Measurements from ENCODE around the gene ZSWIM5. TPM values are rescaled to one million over a fixed set of nuclear protein-coding genes. Genes with fewer than 3 reads are reported as not detected.
"Not testable (repeated sequence)": the region's sequence is repeated elsewhere in the genome, so short reads cannot be mapped to it uniquely, and the experiment has no call there.

ZSWIM5 gene
- total RNA-seq, 2 experiments from 2014 or later: 0.50 TPM

- no peaks in the 10 kb centered on the region for H3K9me3 Mint-ChIP-seq (ENCODE audit: insufficient read depth)
- H3K4me1 Mint-ChIP-seq (ENCODE audit: low read depth): no peaks in the 10 kb centered on the region
- H3K4me3 Mint-ChIP-seq: no peak overlapping the region
- H3K36me3 Mint-ChIP-seq (ENCODE audit: low read depth): no peaks in the 10 kb centered on the region
- ATAC-seq (no peak), DNase-seq (no peak)
- POLR2A ChIA-PET: no interaction called here
- H3K27ac Mint-ChIP-seq: no peak overlapping the region
- H3K27me3 Mint-ChIP-seq (ENCODE audit: low read depth): peaks cover 3% of the 10 kb centered on the region
- CTCF ChIA-PET: no interaction called here
Measured at GRCh38 chr1:45122724-45123123, 83.7 kb downstream of the ZSWIM5 start.

GRCh38 chr1:45117766-45118165 is 88.6 kb downstream of the ZSWIM5 start:
- ChIA-PET CTCF (no interaction called here), POLR2A (no interaction called here)
- Mint-ChIP-seq H3K27ac (no peak overlapping the region), H3K36me3 (ENCODE audit: low read depth) (no peaks in the 10 kb centered on the region), H3K4me1 (ENCODE audit: low read depth) (peaks cover 8% of the 10 kb centered on the region), H3K4me3 (no peak overlapping the region), H3K27me3 (ENCODE audit: low read depth) (no peaks in the 10 kb centered on the region), H3K9me3 (ENCODE audit: insufficient read depth) (no peaks in the 10 kb centered on the region)
- DNase-seq: no peak
- ATAC-seq: no peak

GRCh38 chr1:45116820-45117219 is 89.6 kb downstream of the ZSWIM5 start:
- H3K27me3 Mint-ChIP-seq (ENCODE audit: low read depth): no peaks in the 10 kb centered on the region
- no peak overlapping the region for H3K4me3 Mint-ChIP-seq
- H3K36me3 Mint-ChIP-seq (ENCODE audit: low read depth): no peaks in the 10 kb centered on the region
- DNase-seq: no peak
- no peaks in the 10 kb centered on the region for H3K9me3 Mint-ChIP-seq (ENCODE audit: insufficient read depth)
- H3K27ac Mint-ChIP-seq: no peak overlapping the region
- H3K4me1 Mint-ChIP-seq (ENCODE audit: low read depth): peaks cover 8% of the 10 kb centered on the region
- no peak for ATAC-seq
- ChIA-PET CTCF (interaction anchor here (1.1 kb wide), 1 partner anchor 102 kb away, joined by 3 read pairs; no protein-coding TSS in a partner anchor), POLR2A (no interaction called here)

GRCh38 chr1:45116340-45116739 is 90.1 kb downstream of the ZSWIM5 start:
- H3K36me3 Mint-ChIP-seq (ENCODE audit: low read depth): no peaks in the 10 kb centered on the region
- ATAC-seq (no peak), DNase-seq (no peak)
- H3K4me3 Mint-ChIP-seq: no peak overlapping the region
- POLR2A ChIA-PET: no interaction called here
- no peak overlapping the region for H3K27ac Mint-ChIP-seq
- H3K27me3 Mint-ChIP-seq (ENCODE audit: low read depth): no peaks in the 10 kb centered on the region
- H3K9me3 Mint-ChIP-seq (ENCODE audit: insufficient read depth): no peaks in the 10 kb centered on the region
- CTCF ChIA-PET: interaction anchor here (1.1 kb wide), 1 partner anchor 102 kb away, joined by 3 read pairs; no protein-coding TSS in a partner anchor
- peaks cover 8% of the 10 kb centered on the region for H3K4me1 Mint-ChIP-seq (ENCODE audit: low read depth)

- DNase-seq; H3K27ac Mint-ChIP-seq; H3K9me3 Mint-ChIP-seq (ENCODE audit: insufficient read depth); H3K36me3 Mint-ChIP-seq (ENCODE audit: low read depth); H3K4me1 Mint-ChIP-seq (ENCODE audit: low read depth); CTCF ChIA-PET; ATAC-seq; POLR2A ChIA-PET; H3K4me3 Mint-ChIP-seq; H3K27me3 Mint-ChIP-seq (ENCODE audit: low read depth): not testable (repeated sequence)
Measured at GRCh38 chr1:45115198-45115597, 91.2 kb downstream of the ZSWIM5 start.

GRCh38 chr1:45112661-45113060 is 93.7 kb downstream of the ZSWIM5 start:
- Mint-ChIP-seq H3K27me3 (ENCODE audit: low read depth) (no peaks in the 10 kb centered on the region), H3K27ac (no peak overlapping the region), H3K4me1 (ENCODE audit: low read depth) (peaks cover 8% of the 10 kb centered on the region), H3K36me3 (ENCODE audit: low read depth) (no peaks in the 10 kb centered on the region), H3K9me3 (ENCODE audit: insufficient read depth) (no peaks in the 10 kb centered on the region), H3K4me3 (no peak overlapping the region)
- CTCF ChIA-PET: no interaction called here
- DNase-seq: no peak
- POLR2A ChIA-PET: no interaction called here
- no peak for ATAC-seq

GRCh38 chr1:45111239-45111638 is 95.2 kb downstream of the ZSWIM5 start:
- POLR2A ChIA-PET: no interaction called here
- H3K36me3 Mint-ChIP-seq (ENCODE audit: low read depth): no peaks in the 10 kb centered on the region
- H3K9me3 Mint-ChIP-seq (ENCODE audit: insufficient read depth): no peaks in the 10 kb centered on the region
- H3K27me3 Mint-ChIP-seq (ENCODE audit: low read depth): no peaks in the 10 kb centered on the region
- DNase-seq: no peak
- ATAC-seq: no peak
- CTCF ChIA-PET: no interaction called here
- no peak overlapping the region for H3K27ac Mint-ChIP-seq
- H3K4me1 Mint-ChIP-seq (ENCODE audit: low read depth): peaks cover 3% of the 10 kb centered on the region
- H3K4me3 Mint-ChIP-seq: no peak overlapping the region

- Mint-ChIP-seq H3K27ac (no peak overlapping the region), H3K27me3 (ENCODE audit: low read depth) (no peaks in the 10 kb centered on the region), H3K36me3 (ENCODE audit: low read depth) (no peaks in the 10 kb centered on the region), H3K4me1 (ENCODE audit: low read depth) (no peaks in the 10 kb centered on the region), H3K4me3 (no peak overlapping the region), H3K9me3 (ENCODE audit: insufficient read depth) (no peaks in the 10 kb centered on the region)
- CTCF ChIA-PET: no interaction called here
- POLR2A ChIA-PET: no interaction called here
- DNase-seq (no peak), ATAC-seq (no peak)
Measured at GRCh38 chr1:45107782-45108181, 98.6 kb downstream of the ZSWIM5 start.

GRCh38 chr1:45106864-45107263 is 99.5 kb downstream of the ZSWIM5 start:
- H3K27ac Mint-ChIP-seq; ATAC-seq; CTCF ChIA-PET; DNase-seq; H3K36me3 Mint-ChIP-seq (ENCODE audit: low read depth); H3K4me3 Mint-ChIP-seq; H3K4me1 Mint-ChIP-seq (ENCODE audit: low read depth); POLR2A ChIA-PET; H3K27me3 Mint-ChIP-seq (ENCODE audit: low read depth); H3K9me3 Mint-ChIP-seq (ENCODE audit: insufficient read depth): not testable (repeated sequence)

- CTCF ChIA-PET; H3K27ac Mint-ChIP-seq; H3K4me1 Mint-ChIP-seq (ENCODE audit: low read depth); H3K27me3 Mint-ChIP-seq (ENCODE audit: low read depth); DNase-seq; H3K4me3 Mint-ChIP-seq; ATAC-seq; H3K9me3 Mint-ChIP-seq (ENCODE audit: insufficient read depth); POLR2A ChIA-PET; H3K36me3 Mint-ChIP-seq (ENCODE audit: low read depth): not testable (repeated sequence)
Measured at GRCh38 chr1:45106156-45106545, 100.3 kb downstream of the ZSWIM5 start.

GRCh38 chr1:45105486-45106155 is 100.8 kb downstream of the ZSWIM5 start:
- POLR2A ChIA-PET; H3K4me1 Mint-ChIP-seq (ENCODE audit: low read depth); DNase-seq; H3K4me3 Mint-ChIP-seq; ATAC-seq; H3K9me3 Mint-ChIP-seq (ENCODE audit: insufficient read depth); H3K27me3 Mint-ChIP-seq (ENCODE audit: low read depth); H3K36me3 Mint-ChIP-seq (ENCODE audit: low read depth); CTCF ChIA-PET; H3K27ac Mint-ChIP-seq: not testable (repeated sequence)

GRCh38 chr1:45103534-45103933 is 102.9 kb downstream of the ZSWIM5 start:
- DNase-seq (no peak), ATAC-seq (no peak)
- Mint-ChIP-seq H3K4me1 (ENCODE audit: low read depth) (no peaks in the 10 kb centered on the region), H3K36me3 (ENCODE audit: low read depth) (no peaks in the 10 kb centered on the region), H3K27ac (no peak overlapping the region), H3K9me3 (ENCODE audit: insufficient read depth) (no peaks in the 10 kb centered on the region), H3K27me3 (ENCODE audit: low read depth) (peaks cover 6% of the 10 kb centered on the region), H3K4me3 (no peak overlapping the region)
- POLR2A ChIA-PET: no interaction called here
- CTCF ChIA-PET: no interaction called here

GRCh38 chr1:45101947-45102346 is 104.5 kb downstream of the ZSWIM5 start:
- POLR2A ChIA-PET: no interaction called here
- CTCF ChIA-PET: no interaction called here
- H3K27ac Mint-ChIP-seq: no peak overlapping the region
- peaks cover 9% of the 10 kb centered on the region for H3K27me3 Mint-ChIP-seq (ENCODE audit: low read depth)
- DNase-seq (no peak), ATAC-seq (no peak)
- H3K4me1 Mint-ChIP-seq (ENCODE audit: low read depth): no peaks in the 10 kb centered on the region
- H3K36me3 Mint-ChIP-seq (ENCODE audit: low read depth): no peaks in the 10 kb centered on the region
- H3K4me3 Mint-ChIP-seq: no peak overlapping the region
- no peaks in the 10 kb centered on the region for H3K9me3 Mint-ChIP-seq (ENCODE audit: insufficient read depth)

Measured in activated CD8-positive, alpha-beta T cell treated with anti-CD3 and anti-CD28 coated beads, Interleukin-2, amount 10 ng/mL, durations not matched to agents 7 days and 5 days (primary cell).